Activated naive CD8-positive, alpha-beta T cell treated with anti-CD3 and anti-CD28 coated beads, Interleukin-2, amount 50 U/mL, for 24 hours (primary cell): ENCODE results near the gene NIPBL.
"Not testable (repeated sequence)": the region's sequence is repeated elsewhere in the genome, so short reads cannot be mapped to it uniquely, and the experiment has no call there.

Source experiments
- ATAC-seq: fragments of 150-1000 bp; cut with Tn5 transposase; one replicate; pipeline ENCODE4 v1.10.0; 2021
- DNase-seq: peaks from one replicate; pipeline ENCODE4 v3.0.0; 2021
- H3K27ac Mint-ChIP-seq: one replicate; pipeline ENCODE4 v1.8.0; 2021; ENCODE audit warnings: mild to moderate bottlenecking, mixed read lengths
- H3K27me3 Mint-ChIP-seq: one replicate; pipeline ENCODE4 v1.8.0; 2021; ENCODE audit warnings: mixed read lengths
- H3K36me3 Mint-ChIP-seq: one replicate; pipeline ENCODE4 v1.8.0; 2021; ENCODE audit warnings: low read depth, mixed read lengths
- H3K4me1 Mint-ChIP-seq: one replicate; pipeline ENCODE4 v1.8.0; 2021; ENCODE audit warnings: mixed read lengths
- H3K4me3 Mint-ChIP-seq: one replicate; pipeline ENCODE4 v1.8.0; 2021; ENCODE audit warnings: mild to moderate bottlenecking, moderate library complexity, mixed read lengths
- H3K9me3 Mint-ChIP-seq: one replicate; pipeline ENCODE4 v1.8.0; 2021; ENCODE audit warnings: mixed read lengths

Gene NIPBL

GRCh38 chr5:36885149-36885548 is 8.6 kb downstream of the NIPBL start:
- Mint-ChIP-seq H3K4me3 (no peak overlapping the region), H3K27me3 (no peaks in the 10 kb centered on the region), H3K27ac (no peak overlapping the region), H3K4me1 (peaks cover 82% of the 10 kb centered on the region), H3K9me3 (no peaks in the 10 kb centered on the region), H3K36me3 (peaks cover 11% of the 10 kb centered on the region)
- DNase-seq (no peak), ATAC-seq (no peak)

GRCh38 chr5:36885566-36886485 is 9.3 kb downstream of the NIPBL start:
- Mint-ChIP-seq H3K4me3 (no peak overlapping the region), H3K4me1 (peaks cover 81% of the 10 kb centered on the region), H3K36me3 (peaks cover 11% of the 10 kb centered on the region), H3K27ac (no peak overlapping the region), H3K27me3 (no peaks in the 10 kb centered on the region), H3K9me3 (no peaks in the 10 kb centered on the region)
- ATAC-seq (no peak), DNase-seq (no peak)

GRCh38 chr5:36886791-36887190 is 10.2 kb downstream of the NIPBL start:
- Mint-ChIP-seq H3K27ac (peak overlapping the region; percentile 52), H3K36me3 (peaks cover 18% of the 10 kb centered on the region), H3K4me1 (peaks cover 81% of the 10 kb centered on the region), H3K9me3 (peaks cover 5% of the 10 kb centered on the region), H3K27me3 (no peaks in the 10 kb centered on the region), H3K4me3 (no peak overlapping the region)
- DNase-seq (no peak), ATAC-seq (no peak)

GRCh38 chr5:36887532-36887931 is 11.0 kb downstream of the NIPBL start:
- no peaks in the 10 kb centered on the region for H3K27me3 Mint-ChIP-seq
- peak overlapping the region; percentile 18 for H3K27ac Mint-ChIP-seq
- DNase-seq = no peak
- H3K9me3 Mint-ChIP-seq = peaks cover 9% of the 10 kb centered on the region
- peaks cover 22% of the 10 kb centered on the region for H3K36me3 Mint-ChIP-seq
- no peak for ATAC-seq
- peaks cover 75% of the 10 kb centered on the region for H3K4me1 Mint-ChIP-seq
- H3K4me3 Mint-ChIP-seq = no peak overlapping the region

GRCh38 chr5:36888303-36888702 is 11.7 kb downstream of the NIPBL start:
- no peak for ATAC-seq
- Mint-ChIP-seq H3K4me1 (peaks cover 73% of the 10 kb centered on the region), H3K27me3 (no peaks in the 10 kb centered on the region), H3K9me3 (peaks cover 9% of the 10 kb centered on the region), H3K4me3 (no peak overlapping the region), H3K27ac (no peak overlapping the region), H3K36me3 (peaks cover 22% of the 10 kb centered on the region)
- DNase-seq = no peak

GRCh38 chr5:36889264-36889663 is 12.7 kb downstream of the NIPBL start:
- ATAC-seq (peak; percentile 98), DNase-seq (no peak)
- peaks cover 9% of the 10 kb centered on the region for H3K9me3 Mint-ChIP-seq
- H3K36me3 Mint-ChIP-seq = peaks cover 22% of the 10 kb centered on the region
- H3K4me3 Mint-ChIP-seq = peak overlapping the region; percentile 35
- peak overlapping the region; percentile 75 for H3K27ac Mint-ChIP-seq
- no peaks in the 10 kb centered on the region for H3K27me3 Mint-ChIP-seq
- peaks cover 76% of the 10 kb centered on the region for H3K4me1 Mint-ChIP-seq

- Mint-ChIP-seq H3K27ac (peak overlapping the region; percentile 13), H3K4me1 (peaks cover 80% of the 10 kb centered on the region), H3K36me3 (peaks cover 18% of the 10 kb centered on the region), H3K27me3 (no peaks in the 10 kb centered on the region), H3K4me3 (no peak overlapping the region), H3K9me3 (peaks cover 9% of the 10 kb centered on the region)
- DNase-seq = no peak
- ATAC-seq = peak; percentile 60
Observed at GRCh38 chr5:36891266-36891665, 14.7 kb downstream of the NIPBL start.

GRCh38 chr5:36892085-36892830 is 15.7 kb downstream of the NIPBL start:
- not testable (repeated sequence) for H3K4me3 Mint-ChIP-seq, ATAC-seq, H3K27ac Mint-ChIP-seq

GRCh38 chr5:36894954-36895353 is 18.4 kb downstream of the NIPBL start:
- no peaks in the 10 kb centered on the region for H3K27me3 Mint-ChIP-seq
- peak overlapping the region; percentile 13 for H3K27ac Mint-ChIP-seq
- peaks cover 69% of the 10 kb centered on the region for H3K4me1 Mint-ChIP-seq
- peaks cover 16% of the 10 kb centered on the region for H3K36me3 Mint-ChIP-seq
- H3K9me3 Mint-ChIP-seq = peaks cover 9% of the 10 kb centered on the region
- ATAC-seq = peak; percentile 45
- no peak overlapping the region for H3K4me3 Mint-ChIP-seq
- DNase-seq = no peak

More at GRCh38 chr5:36892085-36892830, 15.7 kb downstream of the NIPBL start:
- DNase-seq, H3K9me3 Mint-ChIP-seq, H3K27me3 Mint-ChIP-seq: not testable (repeated sequence)
- Mint-ChIP-seq H3K36me3 (peaks cover 16% of the 10 kb centered on the region), H3K4me1 (peaks cover 76% of the 10 kb centered on the region)

- no peak overlapping the region for H3K27ac Mint-ChIP-seq
Observed at GRCh38 chr5:36896476-36896875, 19.9 kb downstream of the NIPBL start.

GRCh38 chr5:36897616-36898015 is 21.0 kb downstream of the NIPBL start:
- peaks cover 13% of the 10 kb centered on the region for H3K9me3 Mint-ChIP-seq
- H3K36me3 Mint-ChIP-seq = peaks cover 17% of the 10 kb centered on the region
- H3K27me3 Mint-ChIP-seq = no peaks in the 10 kb centered on the region
- no peak for DNase-seq
- H3K27ac Mint-ChIP-seq = peak overlapping the region; percentile 55
- H3K4me1 Mint-ChIP-seq = peaks cover 63% of the 10 kb centered on the region
- H3K4me3 Mint-ChIP-seq = no peak overlapping the region
- no peak for ATAC-seq

More at GRCh38 chr5:36896476-36896875, 19.9 kb downstream of the NIPBL start:
- H3K36me3 Mint-ChIP-seq = peaks cover 19% of the 10 kb centered on the region
- H3K4me3 Mint-ChIP-seq = no peak overlapping the region
- no peaks in the 10 kb centered on the region for H3K27me3 Mint-ChIP-seq
- DNase-seq (no peak), ATAC-seq (no peak)
- peaks cover 56% of the 10 kb centered on the region for H3K4me1 Mint-ChIP-seq
- peaks cover 13% of the 10 kb centered on the region for H3K9me3 Mint-ChIP-seq

GRCh38 chr5:36899860-36900259 is 23.3 kb downstream of the NIPBL start:
- Mint-ChIP-seq H3K36me3 (peaks cover 17% of the 10 kb centered on the region), H3K27ac (no peak overlapping the region), H3K9me3 (peaks cover 13% of the 10 kb centered on the region), H3K4me1 (peaks cover 67% of the 10 kb centered on the region), H3K4me3 (no peak overlapping the region), H3K27me3 (no peaks in the 10 kb centered on the region)
- ATAC-seq (no peak), DNase-seq (no peak)

- peaks cover 67% of the 10 kb centered on the region for H3K4me1 Mint-ChIP-seq
- ATAC-seq = no peak
- peaks cover 13% of the 10 kb centered on the region for H3K9me3 Mint-ChIP-seq
- H3K4me3 Mint-ChIP-seq = no peak overlapping the region
- H3K27me3 Mint-ChIP-seq = no peaks in the 10 kb centered on the region
- peaks cover 19% of the 10 kb centered on the region for H3K36me3 Mint-ChIP-seq
- H3K27ac Mint-ChIP-seq = no peak overlapping the region
- DNase-seq = no peak
Observed at GRCh38 chr5:36900283-36900682, 23.7 kb downstream of the NIPBL start.

- Mint-ChIP-seq H3K9me3 (peaks cover 13% of the 10 kb centered on the region), H3K36me3 (peaks cover 18% of the 10 kb centered on the region), H3K4me1 (peaks cover 62% of the 10 kb centered on the region)
- H3K27ac Mint-ChIP-seq, H3K4me3 Mint-ChIP-seq, ATAC-seq, DNase-seq, H3K27me3 Mint-ChIP-seq: not testable (repeated sequence)
Observed at GRCh38 chr5:36901077-36901476, 24.5 kb downstream of the NIPBL start.

- Mint-ChIP-seq H3K27me3 (no peaks in the 10 kb centered on the region), H3K9me3 (peaks cover 13% of the 10 kb centered on the region), H3K4me1 (peaks cover 64% of the 10 kb centered on the region), H3K27ac (no peak overlapping the region), H3K36me3 (peaks cover 16% of the 10 kb centered on the region), H3K4me3 (no peak overlapping the region)
- DNase-seq (no peak), ATAC-seq (no peak)
Observed at GRCh38 chr5:36901856-36902255, 25.3 kb downstream of the NIPBL start.
